Cerebellar cortex (tissue), 1 donor: ENCODE measurements around the gene OR2AE1.
"Not testable (repeated sequence)": the region's sequence is repeated elsewhere in the genome, so short reads cannot be mapped to it uniquely, and the experiment has no call there.

Source experiments
- DNase-seq: peaks from one replicate; pipeline ENCODE4 v3.0.0-alpha.2; 2015; ENCODE audit warnings: low spot score

OR2AE1 gene

GRCh38 chr7:99876933-99877332 lies at the start of gene OR2AE1:
TSS of gene OR2AE1 (minus strand) at chr7:99877033. CDS start at chr7:99877033, 0 bp downstream.
- no peak for DNase-seq

- no peak for DNase-seq
Measured at GRCh38 chr7:99926321-99926720, 49.5 kb upstream of the OR2AE1 start.

- DNase-seq = no peak
Measured at GRCh38 chr7:99923200-99923599, 46.4 kb upstream of the OR2AE1 start.

- DNase-seq = no peak
Measured at GRCh38 chr7:99920149-99920548, 43.3 kb upstream of the OR2AE1 start.

GRCh38 chr7:99919814-99920112 lies 42.9 kb upstream of the OR2AE1 start:
- no peak for DNase-seq

- DNase-seq = peak; percentile 90
Measured at GRCh38 chr7:99918959-99919813, 42.4 kb upstream of the OR2AE1 start, which contains the start of gene TRIM4. TSS of gene TRIM4 (minus strand) at chr7:99919530. CDS start at chr7:99919401, 129 bp downstream.

- no peak for DNase-seq
Measured at GRCh38 chr7:99910976-99911375, 34.1 kb upstream of the OR2AE1 start.

- DNase-seq = no peak
Measured at GRCh38 chr7:99901581-99901980, 24.7 kb upstream of the OR2AE1 start.

GRCh38 chr7:99899830-99900519 lies 23.1 kb upstream of the OR2AE1 start:
- DNase-seq = no peak

GRCh38 chr7:99898836-99899235 lies 22.0 kb upstream of the OR2AE1 start:
- no peak for DNase-seq

GRCh38 chr7:99898023-99898357 lies 21.2 kb upstream of the OR2AE1 start:
- DNase-seq = no peak

- no peak for DNase-seq
Measured at GRCh38 chr7:99897322-99898022, 20.6 kb upstream of the OR2AE1 start.

- DNase-seq = no peak
Measured at GRCh38 chr7:99894738-99895137, 17.9 kb upstream of the OR2AE1 start.

GRCh38 chr7:99893280-99893679 lies 16.4 kb upstream of the OR2AE1 start:
- DNase-seq = no peak

GRCh38 chr7:99890348-99890747 lies 13.5 kb upstream of the OR2AE1 start:
- DNase-seq = not testable (repeated sequence)

GRCh38 chr7:99888366-99888765 lies 11.5 kb upstream of the OR2AE1 start:
- DNase-seq = not testable (repeated sequence)

- no peak for DNase-seq
Measured at GRCh38 chr7:99881370-99881769, 4.5 kb upstream of the OR2AE1 start.

GRCh38 chr7:99876491-99876890 lies 342 bp downstream of the OR2AE1 start:
- no peak for DNase-seq

- no peak for DNase-seq
Measured at GRCh38 chr7:99868246-99868645, 8.6 kb downstream of the OR2AE1 start.

- DNase-seq = not testable (repeated sequence)
Measured at GRCh38 chr7:99867477-99867876, 9.4 kb downstream of the OR2AE1 start.

- no peak for DNase-seq
Measured at GRCh38 chr7:99863847-99864440, 12.9 kb downstream of the OR2AE1 start.
